Neural cell (in vitro differentiated cells): ENCODE results near the gene INS.

ENCODE experiments used
- EP300 ChIP-seq: fragments of 450-650 bp; conservative IDR thresholded peaks from 2 replicates; pipeline ENCODE4 v1.6.1; 2014; ENCODE audit warnings: antibody characterized with exemption, mild to moderate bottlenecking, moderate library complexity; ENCODE audit not compliant: poor library complexity, severe bottlenecking
- EZH2 ChIP-seq: fragments of 200-600, 300-800 bp; shearing (Covaris generic), sonication (generic); IDR thresholded peaks from 2 replicates; pipeline ENCODE4 v1.6.1; 2014; ENCODE audit warnings: antibody characterized with exemption, low read length, borderline replicate concordance, mild to moderate bottlenecking; ENCODE audit not compliant: insufficient read depth, poor library complexity, severe bottlenecking
- MXI1 ChIP-seq: fragments of 450-650 bp; conservative IDR thresholded peaks from 2 replicates; pipeline ENCODE4 v1.6.1; 2014; ENCODE audit warnings: antibody characterized with exemption, mild to moderate bottlenecking; ENCODE audit not compliant: poor library complexity, severe bottlenecking
- POLR2AphosphoS5 ChIP-seq: IDR thresholded peaks from 2 replicates; pipeline ENCODE4 v1.6.1; 2012
- RAD21 ChIP-seq: fragments of 450-650 bp; conservative IDR thresholded peaks from 2 replicates; pipeline ENCODE4 v1.6.1; 2014; ENCODE audit warnings: antibody characterized with exemption, mild to moderate bottlenecking, moderate library complexity
- SMC3 ChIP-seq: fragments of 450-650 bp; conservative IDR thresholded peaks from 2 replicates; pipeline ENCODE4 v1.6.1; 2014; ENCODE audit warnings: antibody characterized with exemption, mild to moderate bottlenecking, moderate library complexity; ENCODE audit not compliant: poor library complexity
- TAF1 ChIP-seq: IDR thresholded peaks from 2 replicates; pipeline ENCODE4 v1.6.1; 2012; ENCODE audit warnings: low read depth
- TF ChIP-seq, protein P1 (sequence below): fragments of 450-650 bp; IDR thresholded peaks from 2 replicates; pipeline ENCODE4 v1.5.1; 2014; ENCODE audit warnings: antibody characterized with exemption, mild to moderate bottlenecking, moderate library complexity; ENCODE audit not compliant: poor library complexity, severe bottlenecking
- TF ChIP-seq, protein P2 (sequence below): IDR thresholded peaks from 2 replicates; pipeline ENCODE4 v1.6.1; 2012; ENCODE audit warnings: borderline replicate concordance

DNA sequence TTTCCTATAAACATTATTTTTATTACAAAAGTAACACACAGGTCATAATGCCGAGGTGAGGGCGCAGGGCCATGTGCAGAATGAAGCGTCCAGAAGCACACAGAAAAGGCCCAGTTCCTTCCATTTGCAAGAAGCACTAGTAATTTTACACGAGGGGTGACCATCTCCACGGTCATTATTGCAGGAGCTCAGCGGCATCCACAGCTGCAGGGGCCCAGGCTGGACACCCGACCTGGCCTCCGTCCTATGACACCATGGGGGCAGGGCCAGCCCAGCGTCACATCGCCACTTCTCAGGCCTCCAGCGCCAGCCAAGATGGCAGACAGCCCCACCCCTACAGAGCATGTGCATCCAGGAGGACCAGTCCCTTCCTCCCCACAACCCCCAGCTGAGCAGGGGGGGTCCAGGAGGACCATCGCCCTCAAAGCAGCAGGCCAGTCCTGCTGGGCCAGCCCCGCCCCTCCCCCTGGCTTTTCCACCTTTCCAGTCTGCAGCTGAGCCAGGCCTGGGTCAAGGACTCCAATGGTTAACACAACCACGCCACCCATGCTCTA lies 25.3 kb downstream of the INS start:
- TF ChIP-seq TAF1 (no peak), POLR2AphosphoS5 (no peak), MXI1 (no peak), EZH2 (no peak), EP300 (no peak), RAD21 (no peak), SMC3 (no peak)
- TF ChIP-seq, protein P1, sequence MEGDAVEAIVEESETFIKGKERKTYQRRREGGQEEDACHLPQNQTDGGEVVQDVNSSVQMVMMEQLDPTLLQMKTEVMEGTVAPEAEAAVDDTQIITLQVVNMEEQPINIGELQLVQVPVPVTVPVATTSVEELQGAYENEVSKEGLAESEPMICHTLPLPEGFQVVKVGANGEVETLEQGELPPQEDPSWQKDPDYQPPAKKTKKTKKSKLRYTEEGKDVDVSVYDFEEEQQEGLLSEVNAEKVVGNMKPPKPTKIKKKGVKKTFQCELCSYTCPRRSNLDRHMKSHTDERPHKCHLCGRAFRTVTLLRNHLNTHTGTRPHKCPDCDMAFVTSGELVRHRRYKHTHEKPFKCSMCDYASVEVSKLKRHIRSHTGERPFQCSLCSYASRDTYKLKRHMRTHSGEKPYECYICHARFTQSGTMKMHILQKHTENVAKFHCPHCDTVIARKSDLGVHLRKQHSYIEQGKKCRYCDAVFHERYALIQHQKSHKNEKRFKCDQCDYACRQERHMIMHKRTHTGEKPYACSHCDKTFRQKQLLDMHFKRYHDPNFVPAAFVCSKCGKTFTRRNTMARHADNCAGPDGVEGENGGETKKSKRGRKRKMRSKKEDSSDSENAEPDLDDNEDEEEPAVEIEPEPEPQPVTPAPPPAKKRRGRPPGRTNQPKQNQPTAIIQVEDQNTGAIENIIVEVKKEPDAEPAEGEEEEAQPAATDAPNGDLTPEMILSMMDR: no peak
- TF ChIP-seq, protein P2, sequence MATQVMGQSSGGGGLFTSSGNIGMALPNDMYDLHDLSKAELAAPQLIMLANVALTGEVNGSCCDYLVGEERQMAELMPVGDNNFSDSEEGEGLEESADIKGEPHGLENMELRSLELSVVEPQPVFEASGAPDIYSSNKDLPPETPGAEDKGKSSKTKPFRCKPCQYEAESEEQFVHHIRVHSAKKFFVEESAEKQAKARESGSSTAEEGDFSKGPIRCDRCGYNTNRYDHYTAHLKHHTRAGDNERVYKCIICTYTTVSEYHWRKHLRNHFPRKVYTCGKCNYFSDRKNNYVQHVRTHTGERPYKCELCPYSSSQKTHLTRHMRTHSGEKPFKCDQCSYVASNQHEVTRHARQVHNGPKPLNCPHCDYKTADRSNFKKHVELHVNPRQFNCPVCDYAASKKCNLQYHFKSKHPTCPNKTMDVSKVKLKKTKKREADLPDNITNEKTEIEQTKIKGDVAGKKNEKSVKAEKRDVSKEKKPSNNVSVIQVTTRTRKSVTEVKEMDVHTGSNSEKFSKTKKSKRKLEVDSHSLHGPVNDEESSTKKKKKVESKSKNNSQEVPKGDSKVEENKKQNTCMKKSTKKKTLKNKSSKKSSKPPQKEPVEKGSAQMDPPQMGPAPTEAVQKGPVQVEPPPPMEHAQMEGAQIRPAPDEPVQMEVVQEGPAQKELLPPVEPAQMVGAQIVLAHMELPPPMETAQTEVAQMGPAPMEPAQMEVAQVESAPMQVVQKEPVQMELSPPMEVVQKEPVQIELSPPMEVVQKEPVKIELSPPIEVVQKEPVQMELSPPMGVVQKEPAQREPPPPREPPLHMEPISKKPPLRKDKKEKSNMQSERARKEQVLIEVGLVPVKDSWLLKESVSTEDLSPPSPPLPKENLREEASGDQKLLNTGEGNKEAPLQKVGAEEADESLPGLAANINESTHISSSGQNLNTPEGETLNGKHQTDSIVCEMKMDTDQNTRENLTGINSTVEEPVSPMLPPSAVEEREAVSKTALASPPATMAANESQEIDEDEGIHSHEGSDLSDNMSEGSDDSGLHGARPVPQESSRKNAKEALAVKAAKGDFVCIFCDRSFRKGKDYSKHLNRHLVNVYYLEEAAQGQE: no peak
